Measurements from ENCODE around the gene ITGA2B.
"Not testable (repeated sequence)": the region's sequence is repeated elsewhere in the genome, so short reads cannot be mapped to it uniquely, and the experiment has no call there.

ITGA2B gene

DNA sequence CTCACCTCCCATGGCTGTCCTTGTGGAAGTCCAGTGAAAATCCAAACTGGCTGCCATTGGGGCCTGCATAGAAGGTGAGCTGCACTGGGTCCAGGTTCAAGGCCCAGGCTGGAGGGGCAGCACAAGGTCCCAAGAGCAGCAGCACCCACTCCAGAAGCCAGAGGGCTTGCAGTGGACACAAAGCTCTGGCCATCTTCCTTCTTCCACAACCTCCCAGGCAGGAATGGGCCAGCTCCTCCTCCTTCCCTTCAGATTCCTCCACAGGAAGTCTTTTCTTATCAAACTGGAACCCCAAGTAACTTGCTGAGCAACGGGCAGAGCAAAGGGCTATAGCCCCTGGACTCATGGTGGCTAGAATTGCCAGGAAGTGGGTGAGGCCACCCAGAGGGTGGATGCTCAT is at the start of gene ITGA2B:
ITGA2B (minus strand) TSS at position 369 of the 400 bp plus-strand sequence; CDS start at position 193, 176 bp downstream.
- DNase-seq, result no peak

DNA sequence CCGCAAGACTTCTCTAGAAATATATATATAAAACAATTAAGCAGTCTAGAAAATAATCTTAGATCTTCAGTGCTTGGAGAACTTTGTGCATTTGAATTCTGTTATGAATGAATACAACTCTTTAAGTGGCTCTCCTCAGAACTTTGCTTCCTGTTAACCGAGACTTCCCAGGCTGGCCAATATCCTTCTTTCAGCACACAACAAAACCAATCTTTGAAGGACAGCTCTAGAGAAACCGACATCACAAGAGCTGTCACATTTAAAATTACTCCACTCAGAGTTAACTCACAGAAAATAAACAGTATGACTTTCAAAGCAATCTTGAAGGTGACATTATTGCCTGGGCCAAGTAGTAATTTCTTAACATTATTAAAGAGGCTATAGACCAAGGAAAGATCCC is 49.7 kb upstream of the ITGA2B start:
- no peak for DNase-seq

DNA sequence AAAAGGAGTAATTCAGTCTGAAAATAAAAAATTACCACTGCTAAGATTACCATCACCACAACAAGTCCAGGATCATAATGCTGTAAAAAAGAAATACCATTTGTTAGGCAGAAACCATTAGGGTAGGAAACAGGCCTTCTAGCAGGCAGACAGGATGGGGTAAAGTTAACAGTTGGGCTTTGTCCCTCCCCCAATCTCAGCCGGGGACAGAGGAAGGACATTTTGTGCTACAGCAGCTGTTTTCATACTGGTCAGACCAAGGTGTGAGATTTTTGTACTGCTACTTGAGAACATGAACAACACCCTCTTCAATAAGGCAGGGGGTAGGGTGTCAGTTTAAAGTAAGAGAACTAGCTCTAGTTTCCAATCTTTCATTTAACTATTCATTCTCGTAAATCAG is 49.2 kb upstream of the ITGA2B start:
- DNase-seq, result no peak

DNA sequence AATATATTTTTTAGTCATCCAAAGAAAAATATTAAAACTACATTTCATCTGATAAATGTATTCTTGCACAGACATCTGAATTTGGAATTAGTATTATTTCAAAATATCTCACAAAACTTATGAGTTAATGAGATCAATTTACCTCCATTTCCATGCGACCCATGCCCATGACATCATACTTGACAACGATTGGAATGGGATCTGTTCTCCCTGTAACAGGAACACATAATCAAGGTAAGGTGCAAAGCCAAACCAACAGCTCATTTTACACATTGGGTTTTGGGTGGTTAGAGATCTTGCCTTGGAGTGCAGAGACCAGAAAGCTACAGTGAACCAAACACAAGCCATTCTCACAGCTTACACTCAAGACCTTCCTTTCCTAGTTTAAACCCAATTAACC is 46.9 kb upstream of the ITGA2B start:
- DNase-seq, result no peak

DNA sequence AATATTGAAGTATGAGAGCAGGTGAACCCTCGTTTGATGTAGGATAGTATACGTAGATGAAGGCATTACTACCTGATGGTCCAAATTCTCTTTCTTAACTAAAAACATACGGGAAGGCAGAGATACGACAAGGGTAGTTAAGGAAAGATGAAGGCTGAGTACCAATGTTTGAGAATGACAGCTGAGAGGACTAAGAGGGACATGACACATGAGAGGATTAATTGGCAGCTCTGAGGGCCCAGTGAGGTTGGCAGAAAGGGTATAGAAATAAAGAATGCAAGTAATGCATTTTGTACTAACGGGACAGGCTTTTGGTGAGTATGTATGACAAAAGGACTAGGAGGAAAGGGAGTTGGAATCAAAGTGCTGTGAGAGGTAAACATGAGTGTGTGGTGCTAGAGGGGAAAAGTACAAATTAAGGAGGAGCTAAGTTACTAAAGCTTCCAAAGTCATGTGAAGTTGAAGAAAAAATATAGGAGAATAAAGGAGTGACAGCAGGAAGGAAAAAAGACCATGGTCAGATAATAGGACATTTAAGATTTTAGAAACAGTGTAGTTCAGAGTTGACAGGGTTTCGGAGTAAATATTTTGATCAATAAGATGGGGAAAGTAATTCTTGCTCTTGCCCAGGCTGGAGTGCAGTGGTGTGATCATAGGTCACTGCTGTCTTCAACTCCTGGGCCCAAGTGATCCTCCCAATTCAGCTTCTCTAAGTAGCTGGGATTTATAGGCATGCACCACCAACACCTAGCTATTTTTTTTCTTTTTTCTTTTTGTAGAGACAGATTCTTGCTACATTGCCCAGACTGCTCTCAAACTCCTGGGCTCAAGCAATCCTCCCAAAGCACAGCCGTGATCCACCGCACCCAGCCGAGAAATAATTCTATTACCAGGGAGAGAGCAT is 43.1 kb upstream of the ITGA2B start:
- DNase-seq, result no peak

DNA sequence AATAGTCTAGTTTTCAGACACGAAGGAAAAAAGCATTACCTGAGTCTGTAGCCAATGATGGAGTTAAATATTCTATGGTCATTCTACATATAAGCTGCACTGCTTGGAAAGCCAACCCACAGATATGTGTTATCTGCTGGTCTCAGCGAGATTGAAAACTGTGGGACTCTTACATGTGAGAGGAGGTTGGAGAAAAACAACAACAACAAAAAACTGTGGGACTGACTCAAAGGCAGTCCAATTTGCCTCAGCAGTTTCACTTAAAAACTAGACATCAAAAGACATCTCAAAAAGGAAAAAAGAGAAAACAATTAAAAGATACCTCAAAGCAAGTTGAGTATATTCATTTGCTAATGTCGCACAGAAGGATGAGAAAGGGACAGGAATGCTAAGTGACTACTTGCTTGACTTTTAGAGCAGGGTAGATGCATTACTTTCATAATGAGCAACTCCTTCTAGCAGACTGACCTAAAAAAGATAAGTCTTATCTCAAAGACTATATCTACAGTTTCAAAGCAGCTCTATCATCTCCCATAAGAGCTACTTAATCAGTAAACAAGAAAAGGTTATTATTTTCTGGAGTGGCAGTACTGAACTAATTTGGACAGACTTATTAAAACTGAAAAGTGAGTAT is 35.5 kb upstream of the ITGA2B start:
- no peak for DNase-seq

DNA sequence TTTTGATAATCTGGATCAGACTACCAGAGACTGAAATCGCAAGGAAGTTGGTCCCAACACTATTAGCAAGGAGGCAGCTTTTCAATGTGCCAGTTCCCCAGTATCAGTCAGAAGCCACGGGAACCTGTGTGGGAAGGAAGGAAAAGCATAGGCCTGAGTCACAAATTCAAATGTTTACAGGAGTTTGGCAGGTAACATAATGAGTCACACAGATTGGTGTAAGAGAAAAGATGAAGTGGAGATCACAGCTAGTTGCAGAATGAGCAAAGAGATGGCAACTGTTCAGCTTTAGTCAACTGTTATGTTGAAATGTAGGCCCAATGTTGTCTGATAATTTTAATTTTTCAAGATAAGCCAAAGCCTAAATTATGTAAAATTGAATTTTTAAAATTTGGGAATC is 28.1 kb upstream of the ITGA2B start:
- no peak for DNase-seq

DNA sequence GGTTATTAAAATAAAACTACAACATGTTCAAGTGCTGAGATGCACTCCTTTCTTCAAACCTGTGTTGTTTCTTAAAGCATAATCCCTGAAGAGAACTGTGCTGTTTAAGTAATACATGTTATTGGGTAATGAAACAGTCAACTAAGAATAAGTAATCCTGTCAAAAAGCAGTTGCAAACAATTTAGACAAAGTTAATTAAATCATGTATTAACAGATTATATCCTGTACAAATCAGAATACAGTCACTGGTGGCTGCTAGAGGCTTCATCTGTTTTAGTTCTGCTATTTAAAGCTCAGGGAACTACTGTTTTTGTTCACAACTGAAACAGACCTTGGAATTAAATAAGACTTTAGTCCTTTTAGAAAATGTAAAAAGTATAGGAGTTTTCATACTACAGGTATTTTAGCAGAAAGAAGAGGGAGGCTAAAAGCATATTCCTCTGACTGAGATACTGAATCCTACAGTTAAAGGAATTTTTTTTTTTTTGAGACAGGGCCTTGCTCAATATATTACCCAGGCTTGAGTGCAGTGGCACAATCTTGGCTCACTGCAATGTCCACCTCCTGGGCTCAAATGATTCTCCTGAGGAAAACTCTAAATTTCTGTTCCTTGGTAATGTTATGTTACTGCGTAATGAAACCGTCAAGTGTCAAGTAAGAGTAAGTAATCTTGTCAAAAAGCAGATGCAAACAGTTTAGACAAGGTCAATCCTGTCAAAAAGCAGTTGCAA is 27.3 kb upstream of the ITGA2B start:
- no peak for DNase-seq

DNA sequence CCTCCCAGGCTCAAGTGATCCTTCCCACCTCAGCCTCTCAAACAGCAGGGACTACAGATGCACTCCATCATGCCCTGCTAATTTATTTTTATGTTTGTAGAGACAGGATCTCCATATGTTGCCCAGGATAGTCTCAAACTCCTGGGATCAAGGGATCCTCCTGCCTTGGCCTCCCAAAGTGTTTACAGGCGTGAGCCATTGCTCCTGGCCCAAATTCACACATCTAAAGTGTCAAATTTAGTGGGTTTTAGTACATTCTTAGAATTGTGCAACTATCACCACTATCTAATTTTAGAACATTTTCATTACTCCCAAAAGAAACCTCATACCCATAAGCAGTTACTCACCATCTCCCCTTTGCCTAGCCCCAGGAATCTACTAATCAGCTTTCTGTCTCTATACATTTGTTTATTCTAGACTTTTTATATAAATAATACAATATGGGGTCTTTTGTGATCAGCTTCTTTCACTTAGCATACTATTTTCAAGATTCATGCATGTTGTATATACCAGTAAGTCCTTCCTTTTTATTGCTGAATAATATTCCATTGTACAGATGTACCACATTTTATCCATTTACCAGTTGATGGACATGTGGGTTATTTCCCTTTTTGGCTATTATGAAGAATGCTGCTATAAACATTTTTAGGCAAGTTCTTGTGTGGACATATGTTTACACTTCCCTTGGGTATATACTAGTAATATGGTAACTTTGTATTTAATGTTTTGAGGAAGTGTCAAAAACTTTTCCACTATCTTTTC is 25.1 kb upstream of the ITGA2B start:
- no peak for DNase-seq

DNA sequence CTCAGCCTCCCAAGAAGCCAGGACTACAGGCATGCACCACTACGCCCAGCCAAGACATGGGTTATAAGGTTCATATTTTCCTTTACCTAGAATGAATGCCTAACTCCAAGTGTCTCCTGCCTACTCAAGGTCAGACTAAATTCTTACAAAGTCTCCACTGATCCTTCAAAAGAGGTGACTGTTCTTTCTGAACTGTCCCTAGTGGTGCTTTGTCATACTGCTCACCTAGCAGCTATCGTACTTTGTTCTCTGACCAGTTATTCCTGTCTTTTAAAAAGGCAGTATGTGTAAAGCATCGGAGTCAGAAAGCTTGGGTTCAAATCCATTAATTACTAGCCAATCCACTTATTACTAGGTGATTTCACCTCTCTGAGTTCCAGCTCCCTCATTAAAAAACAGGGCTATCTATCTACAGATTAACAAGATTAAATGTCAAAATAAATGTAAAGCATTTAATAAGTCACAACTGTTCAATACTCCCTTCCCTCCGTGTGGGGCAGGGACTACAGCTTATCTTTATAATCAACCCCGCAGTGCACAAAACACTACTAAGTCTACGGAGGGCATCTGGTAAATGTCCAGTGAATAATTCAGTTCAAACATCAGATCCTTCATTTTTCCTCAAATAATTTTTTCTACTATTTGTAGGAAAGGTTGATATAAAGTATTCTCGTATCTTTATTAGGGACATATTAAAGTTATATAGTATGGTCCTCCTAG is 20.0 kb upstream of the ITGA2B start:
- DNase-seq, result no peak

DNA sequence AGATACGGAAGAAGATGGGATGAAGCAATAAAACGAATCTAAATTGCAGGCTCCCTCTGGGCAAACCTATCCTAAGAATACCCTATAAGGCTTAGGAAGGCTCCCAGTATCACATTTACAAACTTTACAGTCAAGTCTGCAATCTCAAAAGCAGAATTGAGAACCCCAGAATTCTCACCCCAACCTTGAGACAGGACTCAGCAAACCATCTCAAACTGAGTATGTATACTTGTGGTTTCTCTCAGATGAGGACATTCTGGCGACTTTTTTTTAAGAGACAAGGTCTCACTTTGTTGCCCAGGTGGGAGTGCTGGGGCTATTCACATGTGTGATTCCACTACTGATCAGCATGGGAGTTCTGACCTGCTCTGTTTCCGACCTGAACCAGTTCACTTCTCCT is 19.3 kb upstream of the ITGA2B start:
- no peak for DNase-seq

DNA sequence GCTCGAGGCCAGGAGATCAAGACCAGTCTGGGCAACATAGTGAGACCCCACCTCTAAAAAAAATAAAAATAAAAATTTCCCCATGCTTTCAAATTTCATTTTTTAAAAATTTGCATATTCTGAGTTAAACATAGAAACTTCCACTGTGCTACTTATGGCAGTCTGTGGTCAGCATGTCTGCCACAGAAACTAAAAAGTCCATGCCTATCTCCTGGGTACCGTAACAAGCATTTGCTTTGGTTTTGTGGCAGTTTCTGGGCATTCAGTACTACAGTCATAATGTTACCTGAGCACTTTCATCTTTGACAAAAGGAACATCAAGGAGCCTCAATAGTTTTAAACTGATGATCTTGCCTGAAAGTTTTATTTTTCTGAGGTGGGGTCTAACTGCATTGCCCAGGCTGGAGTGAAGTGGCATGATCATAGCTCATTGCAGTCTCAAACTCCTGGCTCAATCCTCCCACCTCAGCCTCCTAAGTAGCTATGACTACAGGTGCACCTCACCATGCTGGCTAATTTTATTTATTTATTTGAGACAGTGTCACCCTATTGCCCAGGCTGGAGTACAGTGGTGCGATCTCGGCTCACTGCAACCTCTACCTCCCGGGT is 13.2 kb upstream of the ITGA2B start:
- DNase-seq, result no peak

DNA sequence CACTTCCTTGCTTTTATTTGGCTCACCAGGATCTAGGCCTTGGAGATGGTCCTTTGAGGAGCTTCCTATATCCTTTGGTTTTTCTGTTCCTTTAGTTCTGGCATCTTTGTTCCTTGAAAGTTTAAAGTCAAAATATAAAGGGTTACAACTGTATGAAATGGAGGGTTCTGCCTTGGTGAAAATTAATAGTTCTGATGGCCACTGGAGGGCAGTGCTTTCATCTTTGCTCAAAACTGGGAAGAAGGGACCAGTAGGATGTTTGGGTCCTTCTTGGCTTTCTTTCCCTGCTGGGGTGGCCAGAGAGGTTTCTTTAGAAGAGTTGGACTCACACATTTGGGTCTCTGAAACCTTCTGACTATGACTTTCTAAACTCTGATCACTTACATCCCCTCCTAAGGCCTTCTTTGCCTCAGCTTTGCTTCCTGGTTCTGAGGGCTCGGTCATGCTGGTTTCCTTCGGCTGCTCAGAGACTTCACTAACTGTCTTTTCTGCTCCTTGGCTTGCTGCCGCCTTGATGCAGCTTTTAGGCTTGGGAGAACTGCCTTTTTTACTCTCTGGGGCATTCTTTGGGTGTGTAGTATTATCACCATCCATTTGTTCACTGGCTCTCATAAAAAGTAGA is 10.9 kb upstream of the ITGA2B start:
- no peak for DNase-seq

DNA sequence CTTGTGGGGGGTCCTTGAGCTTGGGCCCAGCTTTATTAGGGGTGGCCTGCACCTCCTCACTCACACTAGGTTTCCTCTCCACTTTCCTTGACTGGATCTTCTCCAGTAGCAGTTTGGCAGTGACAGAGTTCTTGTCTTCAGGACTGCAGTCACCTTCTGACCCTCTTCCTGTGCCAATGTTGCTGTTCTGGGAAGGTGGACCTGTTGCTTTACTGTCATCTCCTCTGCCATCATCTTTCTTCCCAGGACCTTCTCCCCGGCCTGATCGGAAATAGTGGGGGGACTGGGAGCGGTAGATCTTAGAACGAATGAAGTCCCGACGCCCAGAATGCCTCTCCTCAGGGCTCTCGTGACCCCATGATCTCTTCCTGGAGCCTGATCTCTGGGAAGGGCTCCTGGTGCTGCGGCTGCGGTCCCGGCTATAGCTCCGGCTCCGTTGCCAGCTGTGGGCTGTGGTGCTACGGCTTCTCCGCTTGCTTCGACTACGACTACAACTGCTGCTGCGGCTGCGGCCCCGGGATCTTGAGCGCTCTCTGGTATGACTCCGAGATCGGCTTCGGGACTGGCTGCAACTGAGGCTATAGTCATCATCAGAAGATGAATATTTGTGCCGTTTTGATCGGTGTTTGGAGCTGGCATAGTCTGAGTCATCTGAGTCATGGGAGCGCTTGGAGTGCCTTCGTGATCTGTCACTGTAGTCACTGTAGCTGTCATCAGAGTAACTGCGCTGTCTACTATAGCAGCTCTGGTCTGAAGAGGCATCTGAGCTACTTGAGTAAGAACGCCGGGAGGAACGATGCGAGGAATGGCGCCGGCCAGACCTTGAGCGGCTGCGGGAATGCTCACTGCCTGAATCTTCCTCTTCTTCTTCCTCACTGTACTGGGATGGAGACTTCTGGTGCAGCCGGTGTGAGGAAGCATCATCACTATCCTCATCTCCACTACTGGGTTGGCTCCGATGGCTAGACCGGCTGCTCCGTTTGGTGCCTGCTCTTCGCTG is 9.5 kb upstream of the ITGA2B start:
- no peak for DNase-seq

DNA sequence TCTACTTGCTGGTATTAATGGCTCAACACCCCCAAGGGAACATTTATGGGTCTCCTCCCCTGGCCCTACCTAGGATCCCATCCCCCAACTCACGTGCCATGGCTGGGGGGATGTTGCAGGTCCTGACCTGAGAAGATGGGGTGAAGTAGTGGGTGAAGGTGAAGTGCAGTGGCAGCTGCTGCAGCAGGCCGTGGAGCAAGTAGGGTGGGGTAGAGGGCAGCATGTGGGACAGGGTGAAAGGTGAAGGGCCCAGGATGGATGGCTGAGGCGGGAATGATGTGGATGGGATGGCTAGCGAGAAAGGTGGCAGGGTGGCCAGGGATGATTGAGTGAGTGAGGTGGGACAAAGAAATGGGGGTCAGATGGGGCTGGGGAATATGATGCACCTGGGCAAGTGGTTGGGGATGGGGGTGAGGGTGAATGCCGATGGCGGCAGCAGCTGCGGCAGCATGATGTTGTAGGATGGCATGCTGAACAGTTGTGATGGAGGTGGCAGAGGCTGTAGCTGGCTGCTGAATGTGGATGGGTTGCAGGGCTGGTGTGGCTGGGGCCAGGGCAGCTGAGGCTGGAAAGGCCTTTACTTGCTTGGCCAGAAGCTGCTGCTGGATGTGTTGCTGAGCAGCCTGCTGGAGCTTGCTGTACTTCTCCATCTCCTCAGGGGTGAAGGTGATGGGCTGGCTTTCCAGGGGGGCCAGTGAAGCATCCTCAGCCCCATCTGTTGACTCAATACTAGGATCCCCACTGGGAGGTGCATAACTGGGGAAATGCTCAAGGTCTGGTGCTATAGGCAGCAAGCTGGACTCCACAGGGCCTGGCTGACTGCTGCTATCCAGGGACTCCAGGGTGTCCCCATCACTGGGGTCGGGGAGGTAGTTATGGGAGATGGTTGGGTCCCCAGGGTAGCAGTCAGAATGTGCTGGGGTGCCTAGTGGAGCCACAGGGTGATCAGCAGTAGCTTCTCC is 8.3 kb upstream of the ITGA2B start:
- DNase-seq, result no peak

DNA sequence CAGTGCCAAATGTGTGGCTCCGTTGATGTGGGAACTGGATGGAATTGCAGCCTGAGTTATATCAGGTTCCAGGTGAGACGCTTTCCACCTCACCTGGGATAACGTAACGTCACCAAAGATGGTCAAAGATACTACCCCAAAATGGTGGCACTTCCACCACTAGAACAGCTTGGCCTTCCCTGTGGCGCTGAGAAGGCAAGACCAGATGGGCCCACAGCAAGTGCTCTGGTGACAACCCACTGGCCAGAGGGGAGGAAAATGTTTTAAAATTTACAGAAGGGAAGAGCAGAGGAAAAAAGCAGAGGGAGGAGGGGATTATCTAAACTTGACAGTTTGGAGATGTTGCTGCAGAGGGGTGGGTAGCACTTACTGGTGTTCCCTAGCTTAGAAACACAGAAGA is 7.5 kb upstream of the ITGA2B start:
- DNase-seq, result no peak

DNA sequence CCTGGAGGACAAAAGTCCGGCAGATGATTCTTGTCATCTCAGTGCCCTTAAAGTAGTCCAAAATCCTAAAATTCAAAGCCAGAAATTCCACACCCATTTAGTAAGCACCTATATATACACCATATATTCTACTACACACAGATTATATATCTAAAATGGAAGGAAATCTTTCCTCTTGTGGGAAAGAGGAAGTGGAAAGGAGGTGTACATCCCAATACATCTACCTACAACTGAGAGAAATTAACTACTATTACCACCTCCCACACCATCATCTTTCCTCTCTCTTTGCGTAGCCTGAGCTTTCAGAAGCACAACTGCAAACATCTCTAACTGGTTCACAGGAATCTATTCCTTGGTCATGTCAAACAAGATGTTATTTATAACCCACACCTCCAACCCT is 5.4 kb upstream of the ITGA2B start:
- DNase-seq, result no peak

DNA sequence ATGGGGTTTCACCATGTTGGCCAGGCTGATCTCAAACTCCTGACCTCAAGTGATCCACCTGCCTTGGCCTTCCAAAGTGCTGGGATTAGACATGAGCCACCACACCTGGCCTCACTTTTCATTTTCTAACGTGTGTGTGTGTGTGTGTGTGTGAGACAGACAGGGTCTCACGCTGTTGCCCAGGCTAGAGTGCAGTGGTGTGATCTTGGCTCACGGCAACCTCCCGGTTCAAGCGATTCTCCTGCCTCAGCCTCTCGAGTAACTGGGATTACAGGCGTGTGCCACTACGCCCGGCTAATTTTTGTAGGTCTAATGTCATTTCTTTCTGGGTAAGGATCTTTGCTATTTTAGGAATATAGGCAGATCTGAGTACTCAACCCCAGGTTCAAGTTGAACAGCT is 4.7 kb upstream of the ITGA2B start:
- not testable (repeated sequence) for DNase-seq

Data from NCI-H1105 treated with DMSO at 0.1 percent for 48 hours (cell line).